HG03060 (cell line): ENCODE measurements around the gene RETREG1.

Source experiments
- ATAC-seq: cut with Tn5 transposase; IDR thresholded peaks from one replicate; pipeline ENCODE4 v1.9.1; 2021; ENCODE audit warnings: low read depth, moderate number of reproducible peaks; ENCODE audit not compliant: unreplicated experiment

RETREG1 gene

DNA sequence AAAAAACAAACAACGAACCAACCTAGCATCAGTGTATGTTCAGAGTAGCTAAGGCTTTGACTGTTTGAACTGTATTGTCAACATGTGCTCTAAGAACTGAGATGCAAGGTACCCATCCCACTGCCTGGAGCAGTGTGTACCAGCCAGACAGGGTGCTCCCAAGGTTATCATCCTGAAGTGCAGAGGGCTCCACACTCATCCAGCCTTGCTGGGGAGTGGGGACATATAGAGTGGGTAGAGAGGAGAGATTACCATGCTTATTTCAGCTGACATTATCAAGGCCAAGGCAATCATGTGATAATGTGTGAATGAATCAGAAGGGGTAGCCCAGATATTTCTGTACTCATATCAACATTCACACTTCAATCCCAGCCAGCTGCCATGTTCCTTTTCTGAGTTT, 82.5 kb downstream of the RETREG1 start:
- no peak for ATAC-seq

DNA sequence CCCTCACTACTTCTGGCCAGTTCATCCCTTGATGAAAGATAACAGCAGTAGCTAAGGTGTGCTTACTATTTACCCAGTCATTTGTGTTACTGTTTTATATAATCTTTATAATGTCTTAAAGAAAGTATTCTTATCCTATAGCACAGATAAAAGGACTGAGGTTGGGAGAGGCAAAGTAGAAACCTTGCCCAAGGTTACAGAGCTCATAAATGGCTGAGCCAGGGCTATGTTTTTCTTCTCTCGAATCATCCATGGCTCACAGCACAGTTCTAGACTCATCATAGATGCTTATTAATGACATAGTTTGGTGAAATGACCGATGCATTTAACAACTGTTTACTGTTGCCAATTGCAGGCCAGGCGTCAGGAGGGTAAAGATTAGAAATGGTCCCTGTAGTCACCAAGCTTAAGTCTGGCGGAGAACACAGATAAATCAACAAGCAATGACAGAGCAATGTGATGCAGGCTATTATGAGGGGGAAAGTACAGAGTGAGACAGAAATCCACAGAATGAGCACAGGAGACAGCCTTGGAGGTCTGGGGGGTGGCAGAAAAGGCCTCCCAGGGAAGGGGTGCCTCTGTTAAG, 85.6 kb downstream of the RETREG1 start:
- ATAC-seq, result no peak

- no peak for ATAC-seq
Observed at GRCh38 chr5:16529306-16529705, 87.5 kb downstream of the RETREG1 start.

GRCh38 chr5:16528382-16529110, 88.3 kb downstream of the RETREG1 start:
- no peak for ATAC-seq

DNA sequence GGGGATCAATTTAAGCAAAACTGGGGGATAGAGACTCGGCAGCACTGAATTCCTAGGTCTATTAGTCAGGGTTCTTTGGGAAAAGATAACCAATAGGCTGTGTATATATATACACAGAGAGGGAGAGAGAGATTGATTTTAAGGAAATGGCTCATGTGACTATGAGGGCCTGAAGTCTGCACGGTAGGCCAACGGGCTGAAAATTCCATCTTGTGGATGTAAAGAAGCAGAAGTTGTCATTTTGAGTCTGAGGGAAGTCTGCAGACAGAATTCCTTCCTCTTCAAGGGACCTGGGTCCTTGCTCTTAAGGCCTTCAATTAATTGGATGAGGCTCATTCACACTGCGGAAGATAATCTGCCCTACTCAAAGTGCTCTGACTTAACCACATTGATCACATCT, 91.1 kb downstream of the RETREG1 start:
- no peak for ATAC-seq

DNA sequence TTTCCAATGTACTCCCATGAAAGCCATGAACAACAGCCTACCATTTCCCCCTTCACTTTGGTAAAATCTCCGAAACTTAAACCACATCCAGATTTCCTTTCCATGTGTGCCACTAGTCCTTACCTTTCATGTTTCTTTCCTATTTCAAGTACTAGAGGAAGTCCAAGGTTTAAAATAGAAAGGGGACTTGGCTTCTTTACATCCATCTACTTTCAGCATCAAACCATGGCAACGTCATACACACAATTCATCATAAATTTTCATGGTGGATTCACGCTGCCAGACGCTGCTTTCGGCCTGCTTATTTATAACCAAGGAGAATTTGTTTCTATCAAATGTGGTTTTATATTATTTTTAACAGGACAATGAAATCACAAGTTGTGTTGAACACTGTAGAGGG, 92.5 kb downstream of the RETREG1 start:
- no peak for ATAC-seq

DNA sequence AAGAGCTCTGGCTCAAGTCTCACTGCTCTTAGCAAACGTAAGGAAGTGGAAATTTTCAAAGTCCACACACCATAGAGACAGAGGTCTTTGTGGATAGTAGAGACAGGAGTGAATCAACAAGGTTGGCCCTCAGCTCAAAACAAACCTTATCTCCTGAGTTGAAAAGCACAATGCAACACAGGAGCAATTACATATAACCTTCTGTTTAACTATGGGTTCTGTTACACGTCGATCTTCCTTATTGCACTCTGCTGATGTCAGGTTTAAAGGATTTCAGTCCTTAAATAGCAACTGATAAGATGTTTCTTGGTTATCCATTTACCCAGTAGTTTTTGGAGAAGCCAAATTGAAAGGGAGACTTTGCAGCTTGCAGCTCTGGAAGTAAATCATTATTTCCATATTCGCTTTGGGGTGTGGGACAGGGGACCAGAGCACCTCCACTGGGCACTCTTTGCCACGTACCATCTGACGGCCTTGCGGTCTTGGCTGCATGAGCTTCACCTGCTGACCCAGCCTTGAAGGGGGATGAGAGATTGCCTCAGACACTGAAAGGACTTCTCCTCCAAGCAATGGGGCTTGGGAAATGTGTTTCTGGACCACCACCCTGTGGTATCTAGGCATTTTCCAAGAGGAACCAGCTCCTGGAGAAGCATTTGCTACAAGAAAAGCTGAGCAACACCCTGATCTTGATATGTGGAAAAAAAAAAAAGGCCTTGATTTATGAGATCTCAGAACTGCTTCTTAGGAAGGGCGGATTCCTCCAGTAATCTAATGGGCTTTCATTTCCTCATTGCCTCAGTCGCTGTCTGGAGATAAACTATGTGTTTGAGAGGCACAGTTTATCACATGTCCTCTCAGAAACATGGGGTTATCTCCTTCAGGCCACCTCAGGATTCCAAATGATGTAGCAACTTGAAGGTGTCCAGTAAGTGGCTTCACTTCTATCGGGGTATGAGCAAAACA, 95.0 kb downstream of the RETREG1 start:
- ATAC-seq, result no peak

- no peak for ATAC-seq
Observed at GRCh38 chr5:16520841-16521240, 96.0 kb downstream of the RETREG1 start.

GRCh38 chr5:16519435-16519834, 97.4 kb downstream of the RETREG1 start:
- no peak for ATAC-seq

- no peak for ATAC-seq
Observed at GRCh38 chr5:16518606-16519005, 98.2 kb downstream of the RETREG1 start.

DNA sequence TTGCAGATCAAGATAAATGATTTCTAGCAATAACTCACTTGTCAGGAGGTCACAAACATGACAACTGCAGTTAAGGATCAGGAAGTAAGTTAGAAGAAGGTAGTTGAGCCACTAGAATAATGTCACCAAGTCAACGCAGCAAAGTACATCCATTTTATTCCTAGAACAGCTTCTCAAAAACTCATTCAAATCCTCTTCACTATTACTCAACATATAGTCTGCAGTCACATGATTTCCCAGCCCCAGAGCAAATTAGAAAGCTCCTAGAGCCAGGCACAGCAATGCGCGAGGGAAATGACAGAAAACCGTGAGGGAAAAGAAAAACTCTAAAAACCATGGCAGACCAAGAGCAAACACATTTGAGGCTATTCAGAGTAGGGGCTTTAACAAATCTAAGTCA, 101.3 kb downstream of the RETREG1 start:
- ATAC-seq, result no peak

DNA sequence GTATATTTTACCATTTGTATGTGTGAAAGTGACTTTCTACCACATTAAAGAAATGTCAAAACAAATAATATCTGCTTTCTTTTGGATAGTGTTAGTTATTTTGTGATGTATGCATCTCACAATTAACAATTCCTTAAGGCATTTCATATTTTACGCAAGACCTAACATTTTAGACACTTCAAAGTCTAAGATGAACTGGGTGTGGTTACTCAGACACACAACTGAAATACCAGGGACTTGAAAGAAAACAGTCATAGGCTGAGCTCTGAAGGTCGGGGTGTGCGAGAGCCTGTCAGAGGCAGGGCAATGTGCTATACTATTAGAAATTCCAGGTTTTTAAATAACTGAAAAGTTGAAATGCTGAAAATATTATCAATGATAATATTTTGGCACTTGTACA, 106.7 kb downstream of the RETREG1 start:
- no peak for ATAC-seq

- ATAC-seq, result no peak
Observed at GRCh38 chr5:16508730-16509531, 107.9 kb downstream of the RETREG1 start.

GRCh38 chr5:16507716-16508115, 109.1 kb downstream of the RETREG1 start:
- ATAC-seq, result no peak

DNA sequence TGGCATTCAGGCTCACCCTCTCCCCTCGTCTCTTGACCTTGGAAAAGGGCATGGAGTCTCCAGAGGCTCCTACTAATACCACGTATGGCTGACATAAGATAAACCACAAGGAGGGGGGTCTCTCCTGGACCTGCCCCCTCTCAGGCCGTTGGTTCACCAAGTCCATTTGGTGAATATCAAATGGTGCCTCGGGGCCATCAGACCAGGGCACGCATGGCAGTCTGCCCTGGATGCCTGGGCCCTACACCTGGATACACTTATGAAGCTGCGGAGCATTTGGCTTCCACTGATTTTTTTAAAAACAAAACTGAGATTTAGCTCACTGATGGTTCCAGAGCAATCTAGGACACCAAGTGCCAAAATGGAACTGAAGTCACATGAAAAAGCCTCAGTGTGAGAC, 110.9 kb downstream of the RETREG1 start:
- ATAC-seq, result no peak

GRCh38 chr5:16505140-16505891, 111.5 kb downstream of the RETREG1 start:
- no peak for ATAC-seq

- no peak for ATAC-seq
Observed at GRCh38 chr5:16504571-16504970, 112.2 kb downstream of the RETREG1 start.

DNA sequence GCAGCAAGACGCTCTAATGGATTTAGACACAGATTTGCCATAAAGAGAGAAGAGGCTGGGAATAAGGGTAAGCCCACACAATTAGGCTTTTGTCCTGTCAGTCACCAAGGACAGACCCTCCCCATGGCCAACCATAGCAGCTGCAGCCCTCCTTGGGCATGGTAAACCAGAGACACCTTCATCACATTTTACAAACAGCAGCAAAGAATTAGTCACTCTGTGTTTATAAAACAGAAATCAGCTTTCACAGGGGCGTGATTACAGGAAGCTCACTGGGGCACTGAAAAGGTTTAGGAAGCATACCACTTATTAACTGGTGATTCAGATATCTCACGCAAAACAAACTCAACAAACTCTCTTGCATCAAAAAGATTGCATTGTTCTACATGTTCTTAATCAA, 113.9 kb downstream of the RETREG1 start:
- no peak for ATAC-seq

- ATAC-seq, result no peak
Observed at GRCh38 chr5:16500024-16500423, 116.8 kb downstream of the RETREG1 start.

DNA sequence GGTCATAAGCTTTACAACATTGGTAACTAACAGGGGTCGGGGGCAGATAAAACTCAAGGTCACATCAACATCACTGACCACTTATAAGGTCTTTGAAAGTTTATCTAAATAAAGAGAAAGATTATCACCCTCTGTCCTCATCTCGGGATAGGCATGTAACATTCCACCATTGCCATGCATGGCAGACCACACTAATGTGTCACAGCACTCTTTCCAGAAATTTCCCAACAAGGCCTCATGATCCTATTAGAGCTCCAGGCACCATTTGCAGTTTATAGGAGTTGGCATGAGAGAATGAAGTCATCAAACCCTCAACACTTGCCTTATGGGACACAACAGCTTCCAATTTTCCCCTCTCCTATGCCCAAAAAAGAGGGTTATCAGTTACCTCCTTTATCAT, 119.3 kb downstream of the RETREG1 start:
- no peak for ATAC-seq
